ENCODE results near the gene GRIN3B. TPM values are rescaled to one million over a fixed set of nuclear protein-coding genes. Genes with fewer than 3 reads are reported as not detected.
"Not testable (repeated sequence)": the region's sequence is repeated elsewhere in the genome, so short reads cannot be mapped to it uniquely, and the experiment has no call there.

The GRIN3B gene
- total and polyA plus RNA-seq, 9 of the 15 experiments (the other 6 are each of a cell fraction or from before 2014, with no cell fraction given): 0.06 to 0.95 (median 0.19) TPM; not detected in 6

DNA sequence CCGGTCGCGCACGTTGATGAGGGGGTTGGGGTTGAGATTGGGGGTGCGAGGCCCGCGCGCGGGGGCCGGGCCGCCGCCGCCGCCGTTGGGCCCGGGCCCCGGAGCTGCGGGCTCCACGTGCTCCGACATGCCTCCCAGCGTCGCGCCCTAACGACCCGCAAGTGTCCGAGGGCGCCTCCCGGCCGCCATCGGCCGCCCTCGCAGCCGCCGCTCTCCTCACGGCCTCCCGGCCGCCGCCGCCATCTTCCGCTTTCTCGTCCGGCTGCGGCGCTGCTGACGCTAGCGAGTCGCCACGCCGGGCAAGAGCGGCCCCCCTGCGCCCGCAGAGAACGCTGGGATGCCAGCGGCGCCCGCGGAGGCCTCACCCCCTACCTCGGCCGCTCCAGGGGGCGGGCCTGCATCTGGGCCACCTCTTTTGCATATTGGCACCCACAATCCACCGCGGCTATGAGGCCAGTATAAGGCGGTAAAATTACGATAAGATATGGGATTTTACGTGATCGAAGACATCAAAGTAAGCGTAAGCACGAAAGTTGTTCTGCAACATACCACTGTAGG lies 20.7 kb downstream of the GRIN3B start, which contains the start of gene TMEM259 (continued):
- TF ChIP-seq, protein P1, sequence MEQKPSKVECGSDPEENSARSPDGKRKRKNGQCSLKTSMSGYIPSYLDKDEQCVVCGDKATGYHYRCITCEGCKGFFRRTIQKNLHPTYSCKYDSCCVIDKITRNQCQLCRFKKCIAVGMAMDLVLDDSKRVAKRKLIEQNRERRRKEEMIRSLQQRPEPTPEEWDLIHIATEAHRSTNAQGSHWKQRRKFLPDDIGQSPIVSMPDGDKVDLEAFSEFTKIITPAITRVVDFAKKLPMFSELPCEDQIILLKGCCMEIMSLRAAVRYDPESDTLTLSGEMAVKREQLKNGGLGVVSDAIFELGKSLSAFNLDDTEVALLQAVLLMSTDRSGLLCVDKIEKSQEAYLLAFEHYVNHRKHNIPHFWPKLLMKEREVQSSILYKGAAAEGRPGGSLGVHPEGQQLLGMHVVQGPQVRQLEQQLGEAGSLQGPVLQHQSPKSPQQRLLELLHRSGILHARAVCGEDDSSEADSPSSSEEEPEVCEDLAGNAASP (IDR thresholded peaks at IDR 0.05): no peak
- no peak for TF ChIP-seq HNRNPK (IDR thresholded peaks at IDR 0.05; ENCODE audit: low read depth, low read length, poor library complexity, severe bottlenecking)

DNA sequence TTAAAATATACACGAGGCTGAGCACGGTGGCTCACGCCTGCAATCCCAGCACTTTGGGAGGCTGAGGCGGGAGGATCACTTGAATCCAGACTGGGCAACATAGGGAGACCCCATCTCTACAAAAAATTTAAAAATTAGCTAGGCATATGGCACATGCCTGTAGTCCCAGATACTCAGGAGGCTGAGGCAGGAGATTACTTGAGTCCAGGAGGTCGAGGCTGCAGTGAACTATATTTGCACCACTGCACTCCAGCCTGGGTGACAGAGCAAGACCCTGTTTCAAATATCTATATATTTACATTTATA lies 23.6 kb downstream of the GRIN3B start:
- H2AFZ ChIP-seq (ENCODE audit: low read depth, low read length); CTCF ChIA-PET (ENCODE audit: low intra/inter-chr PET ratio); intact Hi-C loops (cut with micrococcal nuclease); H3K9ac ChIP-seq (ENCODE audit: insufficient read depth in 1 of 2, low read depth in 2 of 2, low read length in 2 of 2); in situ Hi-C loops (cut with MboI); BruUV-seq (replicated peaks); H3K4me3 ChIP-seq; H3K4me2 ChIP-seq (ENCODE audit: insufficient read depth, low read length); ATAC-seq; H3K9me1 ChIP-seq (ENCODE audit: control insufficient read depth, insufficient read depth, low read length); DNase-seq (ENCODE audit: extremely low read depth in 1 of 4, low spot score in 3 of 4); H3K27ac ChIP-seq (ENCODE audit: extremely low read depth, low read depth, low read length); H3K9me3 ChIP-seq (replicated peaks; ENCODE audit: control insufficient read depth, insufficient read depth, low read depth, low read length); FAIRE-seq; H3K27me3 ChIP-seq (ENCODE audit: control insufficient read depth in 2 of 2, insufficient read depth in 2 of 2, low read length in 2 of 2): not testable (repeated sequence)
- H3K79me2 ChIP-seq (ENCODE audit: control insufficient read depth, insufficient read depth, low read length): peaks cover 46% of the 10 kb centered on the region
- POLR2A ChIA-PET: interaction anchor here (0.7 kb wide), 1 partner anchor 11 kb away, joined by 4 read pairs; no protein-coding TSS in a partner anchor
- peaks cover 14% of the 10 kb centered on the region; the same call in 1 of the 3 replicates for H3K36me3 ChIP-seq (ENCODE audit: control insufficient read depth, insufficient read depth, low read length)
- H4K20me1 ChIP-seq (replicated peaks; ENCODE audit: control insufficient read depth, insufficient read depth, low read length): peaks cover 18% of the 10 kb centered on the region
- WGBS (ENCODE audit: insufficient coverage, low coverage, missing lambda C conversion rate): 85% methylated on average over 5 of the region's 5 CpGs
- H3K4me1 ChIP-seq (replicated peaks in 1 of 2; ENCODE audit: control insufficient read depth in 2 of 2, insufficient read depth in 2 of 2, low read length in 2 of 2): peaks cover 11 to 76% of the 10 kb centered on the region in 2 experiments; a peak in 4 of 5 replicates

Measured in K562 (cell line).